Measurements from ENCODE around the gene PLXND1.
"Not testable (repeated sequence)": the region's sequence is repeated elsewhere in the genome, so short reads cannot be mapped to it uniquely, and the experiment has no call there.

Gene PLXND1, protein sequence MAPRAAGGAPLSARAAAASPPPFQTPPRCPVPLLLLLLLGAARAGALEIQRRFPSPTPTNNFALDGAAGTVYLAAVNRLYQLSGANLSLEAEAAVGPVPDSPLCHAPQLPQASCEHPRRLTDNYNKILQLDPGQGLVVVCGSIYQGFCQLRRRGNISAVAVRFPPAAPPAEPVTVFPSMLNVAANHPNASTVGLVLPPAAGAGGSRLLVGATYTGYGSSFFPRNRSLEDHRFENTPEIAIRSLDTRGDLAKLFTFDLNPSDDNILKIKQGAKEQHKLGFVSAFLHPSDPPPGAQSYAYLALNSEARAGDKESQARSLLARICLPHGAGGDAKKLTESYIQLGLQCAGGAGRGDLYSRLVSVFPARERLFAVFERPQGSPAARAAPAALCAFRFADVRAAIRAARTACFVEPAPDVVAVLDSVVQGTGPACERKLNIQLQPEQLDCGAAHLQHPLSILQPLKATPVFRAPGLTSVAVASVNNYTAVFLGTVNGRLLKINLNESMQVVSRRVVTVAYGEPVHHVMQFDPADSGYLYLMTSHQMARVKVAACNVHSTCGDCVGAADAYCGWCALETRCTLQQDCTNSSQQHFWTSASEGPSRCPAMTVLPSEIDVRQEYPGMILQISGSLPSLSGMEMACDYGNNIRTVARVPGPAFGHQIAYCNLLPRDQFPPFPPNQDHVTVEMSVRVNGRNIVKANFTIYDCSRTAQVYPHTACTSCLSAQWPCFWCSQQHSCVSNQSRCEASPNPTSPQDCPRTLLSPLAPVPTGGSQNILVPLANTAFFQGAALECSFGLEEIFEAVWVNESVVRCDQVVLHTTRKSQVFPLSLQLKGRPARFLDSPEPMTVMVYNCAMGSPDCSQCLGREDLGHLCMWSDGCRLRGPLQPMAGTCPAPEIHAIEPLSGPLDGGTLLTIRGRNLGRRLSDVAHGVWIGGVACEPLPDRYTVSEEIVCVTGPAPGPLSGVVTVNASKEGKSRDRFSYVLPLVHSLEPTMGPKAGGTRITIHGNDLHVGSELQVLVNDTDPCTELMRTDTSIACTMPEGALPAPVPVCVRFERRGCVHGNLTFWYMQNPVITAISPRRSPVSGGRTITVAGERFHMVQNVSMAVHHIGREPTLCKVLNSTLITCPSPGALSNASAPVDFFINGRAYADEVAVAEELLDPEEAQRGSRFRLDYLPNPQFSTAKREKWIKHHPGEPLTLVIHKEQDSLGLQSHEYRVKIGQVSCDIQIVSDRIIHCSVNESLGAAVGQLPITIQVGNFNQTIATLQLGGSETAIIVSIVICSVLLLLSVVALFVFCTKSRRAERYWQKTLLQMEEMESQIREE (N-terminal part only)

DNA sequence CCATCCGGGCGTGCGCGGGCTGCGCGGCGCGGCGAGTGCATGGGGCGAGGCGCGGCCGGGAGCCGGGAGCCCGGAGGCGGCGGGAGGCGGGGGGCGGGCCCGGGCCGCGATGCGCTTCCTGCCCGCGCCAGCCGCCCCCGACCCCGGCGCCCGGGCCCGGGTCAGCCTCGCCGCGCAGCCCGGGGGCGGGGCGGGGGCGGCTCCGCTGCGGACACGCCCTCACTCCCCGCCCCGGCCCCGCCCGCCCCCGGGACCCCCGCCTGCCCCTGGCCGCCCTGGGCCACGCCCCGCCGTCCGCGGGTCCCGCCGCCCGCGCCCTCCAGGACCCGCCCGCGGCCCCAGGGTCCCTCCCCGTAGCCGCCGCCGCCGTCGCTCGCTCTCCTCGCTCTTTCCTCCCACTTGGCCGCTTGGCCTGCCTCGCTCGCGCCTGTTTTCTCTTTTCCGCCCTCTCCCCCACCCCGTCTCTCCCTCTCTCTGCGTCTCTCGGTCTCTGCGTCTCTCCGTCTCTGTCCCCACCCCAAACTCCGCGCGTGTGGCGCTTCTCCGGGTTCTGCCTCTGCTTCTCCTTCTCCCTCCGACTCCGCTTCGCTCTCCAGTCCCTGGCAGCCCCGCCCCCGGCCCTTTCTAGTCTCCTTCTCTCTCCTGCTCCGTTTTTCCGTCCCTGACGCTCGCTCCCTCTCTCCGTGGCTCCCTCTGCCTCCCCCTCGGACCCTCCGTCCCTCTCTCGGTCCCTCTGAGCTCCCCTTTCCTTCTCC, at the start of gene PLXND1:
PLXND1 (minus strand) TSS at position 41 of the 755 bp plus-strand sequence; CDS start at position 4, 37 bp downstream.
- peak in 1 of 2 donors; percentile 8 for DNase-seq

- no peak for DNase-seq
Observed at GRCh38 chr3:129655291-129655700, 48.8 kb upstream of the PLXND1 start.

- no peak for DNase-seq
Observed at GRCh38 chr3:129654131-129654530, 47.7 kb upstream of the PLXND1 start.

DNA sequence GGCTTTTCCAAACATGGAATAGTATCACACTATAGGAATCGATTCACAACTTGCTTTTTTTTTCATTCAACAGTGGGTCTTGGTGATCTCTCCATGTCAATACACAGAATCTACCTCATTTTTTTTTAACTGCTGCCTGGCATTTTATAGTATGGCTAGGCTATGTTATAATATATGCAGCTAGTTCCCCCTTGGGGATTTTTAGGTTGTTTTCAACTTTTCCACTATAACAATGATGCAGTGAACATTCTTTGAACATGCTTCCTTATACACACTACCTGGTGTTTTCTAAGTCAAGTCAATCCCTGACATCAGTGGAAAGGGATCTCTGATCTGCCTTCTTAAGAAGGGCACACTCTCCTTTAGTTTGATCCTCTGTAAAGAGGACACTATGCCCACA, 46.5 kb upstream of the PLXND1 start:
- no peak for DNase-seq

GRCh38 chr3:129651435-129652202, 45.1 kb upstream of the PLXND1 start:
- no peak for DNase-seq

GRCh38 chr3:129650256-129650872, 43.9 kb upstream of the PLXND1 start:
- peak; percentile 49 to 51 for DNase-seq

DNA sequence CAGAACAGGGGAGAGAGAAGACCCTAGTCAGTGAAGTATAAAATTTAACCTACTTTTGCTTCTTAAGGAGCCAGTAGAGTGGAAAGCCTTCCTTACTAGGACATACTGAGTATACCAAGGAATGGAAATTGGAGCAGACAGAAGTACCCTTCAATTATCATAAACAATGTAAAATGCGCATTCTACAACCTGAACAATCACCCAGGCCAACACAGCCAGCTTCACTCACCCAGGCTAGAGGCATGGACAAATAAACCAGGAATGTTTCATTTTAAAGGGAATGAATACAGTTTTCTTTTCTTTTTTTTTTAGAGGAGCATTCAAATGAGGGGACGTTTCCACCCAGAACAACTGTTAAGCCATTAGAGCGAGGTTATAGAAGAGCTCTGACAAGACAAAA, 41.9 kb upstream of the PLXND1 start:
- DNase-seq, result no peak

DNA sequence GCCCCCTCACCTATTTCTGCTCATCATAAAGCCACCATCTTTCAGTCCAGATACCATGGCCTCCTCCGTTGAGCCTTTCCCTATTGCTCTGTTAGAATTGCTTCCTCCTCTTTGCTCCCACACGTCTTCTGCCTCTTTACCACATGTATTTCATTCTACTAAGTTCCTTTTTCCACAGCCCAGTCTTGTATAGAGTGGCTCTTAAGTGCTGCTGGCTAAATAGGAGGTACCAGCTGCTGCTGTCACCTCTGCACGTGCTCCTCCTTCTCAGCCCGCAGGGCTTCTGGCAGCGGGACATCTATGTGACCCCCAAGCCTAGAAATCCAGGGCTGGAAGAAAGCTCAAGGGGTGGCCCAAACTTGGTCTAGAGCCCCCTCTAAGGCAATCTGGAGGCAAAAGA, 38.8 kb upstream of the PLXND1 start:
- no peak for DNase-seq

DNA sequence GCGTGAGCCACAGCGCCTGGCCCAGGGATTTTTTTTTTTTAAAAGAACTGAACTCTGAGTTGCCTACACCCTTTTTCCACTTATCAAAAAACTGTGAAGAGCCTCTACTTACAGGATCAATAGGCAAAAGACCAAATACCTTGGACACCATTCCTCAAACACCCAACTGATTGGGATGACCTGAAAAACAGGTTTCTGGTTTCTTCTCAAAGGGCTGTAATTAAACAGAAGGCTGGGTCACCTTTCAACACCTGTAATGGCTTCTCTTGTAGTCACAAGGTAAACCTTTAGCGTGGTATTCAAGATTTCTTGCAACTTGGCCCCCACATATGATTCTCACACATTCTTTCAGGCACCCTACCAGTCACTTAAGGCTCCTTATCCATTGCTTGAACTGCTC, 38.4 kb upstream of the PLXND1 start:
- no peak for DNase-seq

DNA sequence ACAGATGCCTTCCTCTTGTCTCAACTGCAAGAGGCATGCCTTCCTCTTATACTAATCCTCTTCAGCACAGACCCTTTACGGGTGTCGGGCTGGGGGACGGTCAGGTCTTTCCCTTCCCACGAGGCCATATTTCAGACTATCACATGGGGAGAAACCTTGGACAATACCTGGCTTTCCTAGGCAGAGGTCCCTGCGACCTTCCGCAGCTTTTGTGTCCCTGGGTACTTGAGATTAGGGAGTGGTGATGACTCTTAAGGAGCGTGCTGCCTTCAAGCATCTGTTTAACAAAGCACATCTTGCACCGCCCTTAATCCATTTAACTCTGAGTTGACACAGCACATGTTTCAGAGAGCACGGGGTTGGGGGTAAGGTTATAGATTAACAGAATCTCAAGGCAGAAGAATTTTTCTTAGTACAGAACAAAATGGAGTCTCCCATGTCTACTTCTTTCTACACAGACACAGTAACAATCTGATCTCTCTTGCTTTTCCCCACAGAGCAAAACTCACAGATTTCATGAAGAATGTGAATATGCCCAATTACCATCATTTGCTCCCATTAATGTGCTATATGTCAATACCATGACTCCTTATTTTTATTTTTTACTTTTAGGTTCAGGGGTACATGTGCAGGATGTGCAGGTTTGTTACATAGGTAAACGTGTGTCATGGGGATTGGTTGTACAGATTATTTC, 35.2 kb upstream of the PLXND1 start:
- DNase-seq, result not testable (repeated sequence)

- DNase-seq, result not testable (repeated sequence)
Observed at GRCh38 chr3:129640985-129641384, 34.5 kb upstream of the PLXND1 start.

GRCh38 chr3:129638481-129638880, 32.0 kb upstream of the PLXND1 start:
- no peak for DNase-seq

DNA sequence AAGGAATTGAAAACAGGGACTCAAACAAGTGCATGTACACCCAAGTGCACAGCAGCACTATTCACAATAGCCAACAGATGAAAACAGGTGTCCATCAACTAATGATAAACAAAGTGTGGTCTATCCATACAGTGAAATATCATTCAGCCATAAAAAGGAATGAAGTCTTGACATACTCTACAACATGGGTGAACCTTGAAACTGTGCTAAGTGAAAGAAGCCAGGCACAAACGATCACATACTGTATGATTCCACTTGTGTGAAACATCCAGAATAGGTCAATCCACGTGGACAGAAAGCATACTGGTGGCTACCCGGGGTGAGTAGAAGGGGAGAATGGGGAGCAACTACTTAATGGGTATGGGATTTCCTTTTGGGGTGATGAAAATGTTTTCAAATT, 29.6 kb upstream of the PLXND1 start:
- DNase-seq, result no peak

GRCh38 chr3:129635656-129636055, 29.2 kb upstream of the PLXND1 start:
- no peak for DNase-seq

GRCh38 chr3:129633751-129634481, 27.4 kb upstream of the PLXND1 start:
- DNase-seq, result no peak

DNA sequence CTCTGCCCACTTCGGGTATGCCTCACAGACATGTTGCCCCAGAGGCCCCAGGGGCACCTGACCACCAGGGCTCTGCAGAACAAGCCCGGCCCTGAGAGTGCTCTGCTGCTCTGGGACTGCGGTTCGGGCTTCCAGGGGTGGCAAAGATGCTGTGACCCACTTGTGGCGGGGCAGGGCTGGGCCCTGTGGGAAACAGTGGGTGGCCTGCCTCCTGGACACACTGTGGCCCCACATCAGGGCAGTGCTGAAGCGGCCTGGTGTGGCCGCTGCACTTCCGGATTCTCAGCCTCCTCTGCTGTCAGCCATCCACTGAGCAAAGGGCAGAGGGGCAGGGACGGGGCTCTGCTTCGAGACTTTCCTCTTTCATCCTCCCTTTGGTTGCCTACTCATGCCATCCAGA, 26.5 kb upstream of the PLXND1 start:
- DNase-seq, result no peak

GRCh38 chr3:129632556-129632955, 26.1 kb upstream of the PLXND1 start:
- DNase-seq, result no peak

DNA sequence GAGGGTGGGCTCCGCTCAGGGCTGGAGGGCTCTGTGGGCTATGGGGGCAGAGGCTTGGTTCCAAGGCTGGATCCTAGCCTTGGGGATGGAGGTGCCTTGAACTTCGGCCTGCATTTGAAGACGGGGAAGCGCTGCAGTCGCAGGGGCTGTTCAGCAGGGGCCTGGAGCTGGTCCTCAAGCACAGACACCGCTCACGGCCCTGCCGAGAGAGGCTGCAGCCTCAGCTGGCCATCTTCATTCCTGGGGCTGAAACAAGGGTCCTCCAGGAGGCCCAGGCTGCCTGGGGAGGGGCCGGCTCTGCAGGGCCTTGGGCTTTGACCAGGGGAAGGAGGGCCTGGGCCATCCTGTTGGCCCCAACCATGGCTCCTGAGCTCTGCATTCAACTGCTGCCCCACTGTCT, 25.6 kb upstream of the PLXND1 start:
- no peak for DNase-seq

GRCh38 chr3:129629011-129629410, 22.5 kb upstream of the PLXND1 start:
- no peak for DNase-seq

GRCh38 chr3:129628169-129628522, 21.7 kb upstream of the PLXND1 start:
- no peak for DNase-seq

Data from stimulated activated CD4-positive, alpha-beta T cell treated with anti-CD3 and anti-CD28 coated beads, Interleukin-2, amount 100 ng/mL, for 48 hours (primary cell).